ENCODE data around the gene FBXW5. TPM values are rescaled to one million over a fixed set of nuclear protein-coding genes. Genes with fewer than 3 reads are reported as not detected.

Gene FBXW5
- total RNA-seq, 1 donor from 2014 or later, result 421 TPM

DNA sequence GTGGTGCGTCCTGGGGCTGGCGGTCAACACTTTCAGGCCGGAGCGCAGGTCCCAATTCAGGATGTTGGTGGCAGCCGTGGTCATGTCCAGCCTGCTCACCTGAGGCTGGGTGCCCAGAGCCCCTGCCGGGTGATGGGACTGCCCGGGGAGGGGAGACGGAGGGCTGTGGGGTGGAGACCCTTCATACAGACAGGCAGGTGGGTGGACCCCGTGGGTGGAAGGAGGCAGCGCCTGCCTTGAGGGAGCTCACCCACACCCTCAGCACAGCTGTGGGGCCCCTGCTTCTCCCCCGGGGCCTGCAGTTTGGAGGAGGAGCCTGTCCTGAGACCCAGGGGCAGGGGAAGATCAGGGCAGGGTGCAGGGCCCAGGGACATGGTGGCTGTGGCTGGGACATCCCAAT, 25.8 kb upstream of the FBXW5 start:
- no peak for DNase-seq (ENCODE audit: low spot score in 2 of 2)
- TF ChIP-seq, protein P1, sequence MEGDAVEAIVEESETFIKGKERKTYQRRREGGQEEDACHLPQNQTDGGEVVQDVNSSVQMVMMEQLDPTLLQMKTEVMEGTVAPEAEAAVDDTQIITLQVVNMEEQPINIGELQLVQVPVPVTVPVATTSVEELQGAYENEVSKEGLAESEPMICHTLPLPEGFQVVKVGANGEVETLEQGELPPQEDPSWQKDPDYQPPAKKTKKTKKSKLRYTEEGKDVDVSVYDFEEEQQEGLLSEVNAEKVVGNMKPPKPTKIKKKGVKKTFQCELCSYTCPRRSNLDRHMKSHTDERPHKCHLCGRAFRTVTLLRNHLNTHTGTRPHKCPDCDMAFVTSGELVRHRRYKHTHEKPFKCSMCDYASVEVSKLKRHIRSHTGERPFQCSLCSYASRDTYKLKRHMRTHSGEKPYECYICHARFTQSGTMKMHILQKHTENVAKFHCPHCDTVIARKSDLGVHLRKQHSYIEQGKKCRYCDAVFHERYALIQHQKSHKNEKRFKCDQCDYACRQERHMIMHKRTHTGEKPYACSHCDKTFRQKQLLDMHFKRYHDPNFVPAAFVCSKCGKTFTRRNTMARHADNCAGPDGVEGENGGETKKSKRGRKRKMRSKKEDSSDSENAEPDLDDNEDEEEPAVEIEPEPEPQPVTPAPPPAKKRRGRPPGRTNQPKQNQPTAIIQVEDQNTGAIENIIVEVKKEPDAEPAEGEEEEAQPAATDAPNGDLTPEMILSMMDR (IDR thresholded peaks at IDR 0.05), result no peak
- Histone ChIP-seq H3K4me1 (no peaks in the 10 kb centered on the region), H3K4me3 (no peak overlapping the region), H3K36me3 (no peaks in the 10 kb centered on the region), H3K27ac (no peak overlapping the region), H3K9me3 (no peaks in the 10 kb centered on the region), H3K27me3 (no peaks in the 10 kb centered on the region)
- intact Hi-C loops (cut with DNase I), result no loop called here

DNA sequence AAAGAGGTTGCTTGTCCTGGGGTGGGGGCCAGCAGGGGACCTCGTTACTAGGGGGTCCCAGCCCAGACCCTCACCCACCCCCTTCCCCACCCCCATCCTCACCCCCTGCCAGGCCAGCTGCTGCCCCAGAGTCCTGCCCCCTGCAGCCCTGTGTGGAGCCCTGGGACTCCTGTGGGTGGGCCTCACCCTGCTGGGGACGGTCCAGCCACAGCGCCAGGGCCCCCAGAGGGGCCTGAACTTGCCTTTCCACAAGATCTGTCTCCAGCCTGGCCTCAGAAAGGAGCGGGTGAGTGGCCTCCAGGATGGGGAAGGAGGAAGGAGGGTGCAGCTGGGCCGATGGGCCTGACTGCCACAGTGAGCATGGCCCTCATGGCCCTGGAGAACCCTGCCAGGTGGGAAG, 25.2 kb upstream of the FBXW5 start:
- Histone ChIP-seq H3K27ac (no peak overlapping the region), H3K4me3 (no peak overlapping the region), H3K4me1 (no peaks in the 10 kb centered on the region), H3K36me3 (no peaks in the 10 kb centered on the region), H3K9me3 (no peaks in the 10 kb centered on the region), H3K27me3 (no peaks in the 10 kb centered on the region)
- DNase-seq (ENCODE audit: low spot score in 2 of 2), result no peak
- TF ChIP-seq, protein P1 (IDR thresholded peaks at IDR 0.05), result no peak
- intact Hi-C loops (cut with DNase I), result no loop called here

GRCh38 chr9:136969150-136969549, 24.6 kb upstream of the FBXW5 start:
- intact Hi-C loops (cut with DNase I), result no loop called here
- no peak overlapping the region for H3K4me3 ChIP-seq
- H3K36me3 ChIP-seq, result no peaks in the 10 kb centered on the region
- no peaks in the 10 kb centered on the region for H3K9me3 ChIP-seq
- H3K27me3 ChIP-seq, result no peaks in the 10 kb centered on the region
- TF ChIP-seq, protein P1 (IDR thresholded peaks at IDR 0.05), result no peak
- DNase-seq (ENCODE audit: low spot score in 2 of 2), result no peak
- H3K4me1 ChIP-seq, result no peaks in the 10 kb centered on the region
- H3K27ac ChIP-seq, result no peak overlapping the region

- no peaks in the 10 kb centered on the region for H3K4me1 ChIP-seq
- intact Hi-C loops (cut with DNase I), result no loop called here
- H3K27ac ChIP-seq, result no peak overlapping the region
- H3K4me3 ChIP-seq, result no peak overlapping the region
- no peaks in the 10 kb centered on the region for H3K9me3 ChIP-seq
- no peaks in the 10 kb centered on the region for H3K27me3 ChIP-seq
- no peak for DNase-seq (ENCODE audit: low spot score in 2 of 2)
- TF ChIP-seq, protein P1 (IDR thresholded peaks at IDR 0.05), result no peak
- H3K36me3 ChIP-seq, result no peaks in the 10 kb centered on the region
These were observed 24.0 kb upstream of the FBXW5 start for GRCh38 chr9:136968333-136969127.

GRCh38 chr9:136965771-136966484, 21.4 kb upstream of the FBXW5 start:
- DNase-seq (ENCODE audit: low spot score in 2 of 2), result no peak
- Histone ChIP-seq H3K36me3 (no peaks in the 10 kb centered on the region), H3K27ac (no peak overlapping the region), H3K27me3 (no peaks in the 10 kb centered on the region), H3K4me1 (peaks cover 4 to 14% of the 10 kb centered on the region in 2 donors), H3K4me3 (peak overlapping the region in 1 of 2 donors; percentile 10), H3K9me3 (no peaks in the 10 kb centered on the region)
- TF ChIP-seq, protein P1 (IDR thresholded peaks at IDR 0.05), result no peak
- intact Hi-C loops (cut with DNase I), result no loop called here
